HEK293 (cell line): ENCODE results near the gene VAPA.

Experiments
- GLIS2 ChIP-seq: fragments of 450-650 bp; formaldehyde crosslinking; IDR thresholded peaks from 2 replicates; pipeline ENCODE4 v1.5.1; 2016; ENCODE audit warnings: missing biosample characterization, missing genetic modification characterization
- KLF16 ChIP-seq: fragments of 450-650 bp; formaldehyde crosslinking; IDR thresholded peaks from 2 replicates; pipeline ENCODE4 v1.5.1; 2017; ENCODE audit warnings: missing biosample characterization, missing genetic modification characterization
- SALL2 ChIP-seq: fragments of 450-650 bp; formaldehyde crosslinking; IDR thresholded peaks from 2 replicates; pipeline ENCODE4 v1.5.0; 2017; ENCODE audit warnings: missing biosample characterization, mild to moderate bottlenecking, missing genetic modification characterization, borderline replicate concordance
- SETDB1 ChIP-seq: IDR thresholded peaks from one replicate; pipeline ENCODE4 v1.6.1; 2017; ENCODE audit warnings: mild to moderate bottlenecking, low read length, moderate library complexity, mixed read lengths; ENCODE audit not compliant: insufficient read length
- ZFP41 ChIP-seq: fragments of 450-650 bp; formaldehyde crosslinking; IDR thresholded peaks from 2 replicates; pipeline ENCODE4 v1.5.1; 2016; ENCODE audit warnings: missing biosample characterization, missing genetic modification characterization, borderline replicate concordance
- ZNF202 ChIP-seq: fragments of 450-650 bp; formaldehyde crosslinking; IDR thresholded peaks from 2 replicates; pipeline ENCODE4 v1.5.1; 2016; ENCODE audit warnings: missing biosample characterization, missing genetic modification characterization, borderline replicate concordance
- ZNF24 ChIP-seq: fragments of 450-650 bp; formaldehyde crosslinking; IDR thresholded peaks from 2 replicates; pipeline ENCODE4 v1.5.1; 2016; ENCODE audit warnings: missing biosample characterization, missing genetic modification characterization
- ZNF274 ChIP-seq, 2 experiments: fragments of 200-500 bp in 1 of 2; fragments of 450-650 bp in 1 of 2; sonication (Bioruptor generic) in 1 of 2; formaldehyde crosslinking in 1 of 2; IDR thresholded peaks; 2 replicates each; pipeline versions ENCODE4 v1.5.1 to v1.6.1; 2014 to 2016; ENCODE audit warnings: borderline replicate concordance in 1 of 2, inconsistent platforms in 1 of 2, low read length in 1 of 2, missing biosample characterization in 1 of 2, missing genetic modification characterization in 1 of 2
- ZNF391 ChIP-seq: fragments of 450-650 bp; formaldehyde crosslinking; IDR thresholded peaks from 2 replicates; pipeline ENCODE4 v1.5.1; 2016; ENCODE audit warnings: low read depth, missing biosample characterization, missing genetic modification characterization, borderline replicate concordance
- ZNF416 ChIP-seq: fragments of 450-650 bp; formaldehyde crosslinking; IDR thresholded peaks from 2 replicates; pipeline ENCODE4 v1.5.1; 2016; ENCODE audit warnings: missing biosample characterization, missing genetic modification characterization
- ZNF596 ChIP-seq: fragments of 450-650 bp; IDR thresholded peaks from 2 replicates; pipeline ENCODE4 v1.5.0; 2018; ENCODE audit warnings: missing biosample characterization, mild to moderate bottlenecking, missing genetic modification characterization, moderate library complexity
- ZNF654 ChIP-seq: fragments of 450-650 bp; formaldehyde crosslinking; IDR thresholded peaks from 2 replicates; pipeline ENCODE4 v1.5.1; 2016; ENCODE audit warnings: low read depth, missing biosample characterization, missing genetic modification characterization
- TF ChIP-seq, protein P1 (sequence below): fragments of 450-650 bp; formaldehyde crosslinking; IDR thresholded peaks from 2 replicates; pipeline ENCODE4 v1.5.1; 2016; ENCODE audit warnings: missing biosample characterization, missing genetic modification characterization
- TF ChIP-seq, protein P2 (sequence below): sonication (generic); formaldehyde crosslinking; IDR thresholded peaks from 2 replicates; pipeline ENCODE4 v1.8.1; 2022; ENCODE audit warnings: mild to moderate bottlenecking, moderate library complexity, missing genetic modification reagents

DNA sequence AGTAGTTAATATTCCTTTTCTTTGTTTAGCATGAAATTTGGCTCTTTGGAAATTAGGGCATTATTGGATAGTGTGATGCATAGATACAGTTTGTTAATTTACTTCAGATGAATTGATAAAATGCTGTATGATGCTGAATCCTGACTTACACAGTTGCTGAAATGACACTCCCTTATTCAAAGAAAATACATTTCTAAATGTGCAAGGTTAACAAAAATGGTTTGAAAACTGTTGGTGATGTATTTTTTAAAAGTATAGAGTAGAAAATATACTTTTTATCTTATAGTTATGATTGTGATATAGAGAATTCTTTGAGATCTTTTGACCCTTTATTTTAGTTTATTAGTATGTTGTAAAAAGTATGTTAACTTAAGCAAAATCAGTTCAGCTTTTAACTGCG, 27.8 kb downstream of the VAPA start:
- TF ChIP-seq, protein P1, sequence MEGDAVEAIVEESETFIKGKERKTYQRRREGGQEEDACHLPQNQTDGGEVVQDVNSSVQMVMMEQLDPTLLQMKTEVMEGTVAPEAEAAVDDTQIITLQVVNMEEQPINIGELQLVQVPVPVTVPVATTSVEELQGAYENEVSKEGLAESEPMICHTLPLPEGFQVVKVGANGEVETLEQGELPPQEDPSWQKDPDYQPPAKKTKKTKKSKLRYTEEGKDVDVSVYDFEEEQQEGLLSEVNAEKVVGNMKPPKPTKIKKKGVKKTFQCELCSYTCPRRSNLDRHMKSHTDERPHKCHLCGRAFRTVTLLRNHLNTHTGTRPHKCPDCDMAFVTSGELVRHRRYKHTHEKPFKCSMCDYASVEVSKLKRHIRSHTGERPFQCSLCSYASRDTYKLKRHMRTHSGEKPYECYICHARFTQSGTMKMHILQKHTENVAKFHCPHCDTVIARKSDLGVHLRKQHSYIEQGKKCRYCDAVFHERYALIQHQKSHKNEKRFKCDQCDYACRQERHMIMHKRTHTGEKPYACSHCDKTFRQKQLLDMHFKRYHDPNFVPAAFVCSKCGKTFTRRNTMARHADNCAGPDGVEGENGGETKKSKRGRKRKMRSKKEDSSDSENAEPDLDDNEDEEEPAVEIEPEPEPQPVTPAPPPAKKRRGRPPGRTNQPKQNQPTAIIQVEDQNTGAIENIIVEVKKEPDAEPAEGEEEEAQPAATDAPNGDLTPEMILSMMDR (tag by site-specific recombination) = no peak
- TF ChIP-seq, protein P2, sequence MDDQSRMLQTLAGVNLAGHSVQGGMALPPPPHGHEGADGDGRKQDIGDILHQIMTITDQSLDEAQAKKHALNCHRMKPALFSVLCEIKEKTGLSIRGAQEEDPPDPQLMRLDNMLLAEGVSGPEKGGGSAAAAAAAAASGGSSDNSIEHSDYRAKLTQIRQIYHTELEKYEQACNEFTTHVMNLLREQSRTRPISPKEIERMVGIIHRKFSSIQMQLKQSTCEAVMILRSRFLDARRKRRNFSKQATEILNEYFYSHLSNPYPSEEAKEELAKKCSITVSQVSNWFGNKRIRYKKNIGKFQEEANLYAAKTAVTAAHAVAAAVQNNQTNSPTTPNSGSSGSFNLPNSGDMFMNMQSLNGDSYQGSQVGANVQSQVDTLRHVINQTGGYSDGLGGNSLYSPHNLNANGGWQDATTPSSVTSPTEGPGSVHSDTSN (CRISPR knock-in tag) = no peak
- no peak for TF ChIP-seq ZNF274 (IDR thresholded peaks at IDR 0.05; ENCODE audit: low read length)
- TF ChIP-seq ZNF274 (tag by site-specific recombination; IDR thresholded peaks at IDR 0.05; ENCODE audit: borderline replicate concordance) = no peak
- TF ChIP-seq SETDB1 = no peak
- no peak for TF ChIP-seq ZNF416
- TF ChIP-seq ZFP41 = no peak
- TF ChIP-seq ZNF24 = no peak
- TF ChIP-seq ZNF596 (tag by site-specific recombination) = no peak
- no peak for TF ChIP-seq KLF16 (tag by site-specific recombination)
- no peak for TF ChIP-seq ZNF391 (tag by site-specific recombination)
- no peak for TF ChIP-seq ZNF202
- TF ChIP-seq GLIS2 (tag by site-specific recombination) = no peak
- no peak for TF ChIP-seq SALL2 (tag by site-specific recombination)
- no peak for TF ChIP-seq ZNF654 (tag by site-specific recombination)
